ENCODE measurements around the gene PIK3R6.

PIK3R6 gene

GRCh38 chr17:8839410-8839935 is 28.0 kb downstream of the PIK3R6 start:
- peaks cover 0 to 3% of the 10 kb centered on the region in 2 donors for H3K4me1 ChIP-seq (ENCODE audit: control insufficient read depth in 2 of 2, insufficient read depth in 1 of 2, low read depth in 1 of 2, low read length in 2 of 2)
- no peak overlapping the region for H4K8ac ChIP-seq (ENCODE audit: low read depth, low read length)
- no peak overlapping the region for H3K4me2 ChIP-seq (ENCODE audit: insufficient read depth, low read length, poor library complexity, severe bottlenecking)
- H3K23ac ChIP-seq (ENCODE audit: low read depth, low read length, poor library complexity), result no peak overlapping the region
- no peak overlapping the region for H2BK5ac ChIP-seq (ENCODE audit: low read length)
- no peaks in the 10 kb centered on the region for H3K27me3 ChIP-seq (ENCODE audit: control insufficient read depth in 3 of 3, insufficient read depth in 3 of 3, low read depth in 1 of 3, low read length in 3 of 3)
- no peak overlapping the region for H3K4me3 ChIP-seq (ENCODE audit: low read length in 2 of 2)
- no peaks in the 10 kb centered on the region for H3K9me3 ChIP-seq (replicated peaks in 1 of 2; ENCODE audit: control insufficient read depth in 2 of 2, insufficient read depth in 1 of 2, low read depth in 1 of 2, low read length in 2 of 2)
- DNase-seq (ENCODE audit: low spot score), result no peak
- no peak overlapping the region for H4K91ac ChIP-seq (ENCODE audit: low read depth, low read length, poor library complexity)
- no peak overlapping the region for H3K14ac ChIP-seq (ENCODE audit: low read length)
- H3K36me3 ChIP-seq (replicated peaks in 1 of 2; ENCODE audit: control insufficient read depth in 2 of 2, insufficient read depth in 2 of 2, low read length in 2 of 2), result no peaks in the 10 kb centered on the region
- no peak overlapping the region for H2BK12ac ChIP-seq (ENCODE audit: low read length)
- WGBS, 2 donors (ENCODE audit: extremely low coverage in 2 of 2, insufficient read length in 2 of 2, insufficient replicate concordance in 1 of 2), result no CpG with 5 or more reads among the region's 11 CpGs
- peak overlapping the region; percentile 27 for H3K18ac ChIP-seq (ENCODE audit: low read length)
- no peaks in the 10 kb centered on the region for H3K79me1 ChIP-seq (ENCODE audit: low read depth, low read length)
- H3K4ac ChIP-seq (ENCODE audit: low read length), result no peak overlapping the region
- no peak overlapping the region for H2AFZ ChIP-seq (ENCODE audit: low read length)
- H3K27ac ChIP-seq (replicated peaks; ENCODE audit: low read length), result no peak overlapping the region
- no peak overlapping the region for H2AK5ac ChIP-seq (ENCODE audit: low read depth, low read length)
- no peak overlapping the region for H2BK120ac ChIP-seq (ENCODE audit: low read depth, low read length)
- H2BK15ac ChIP-seq (ENCODE audit: low read length), result no peak overlapping the region
- no peak overlapping the region for H3K9ac ChIP-seq (ENCODE audit: low read depth, low read length, poor library complexity)

DNA sequence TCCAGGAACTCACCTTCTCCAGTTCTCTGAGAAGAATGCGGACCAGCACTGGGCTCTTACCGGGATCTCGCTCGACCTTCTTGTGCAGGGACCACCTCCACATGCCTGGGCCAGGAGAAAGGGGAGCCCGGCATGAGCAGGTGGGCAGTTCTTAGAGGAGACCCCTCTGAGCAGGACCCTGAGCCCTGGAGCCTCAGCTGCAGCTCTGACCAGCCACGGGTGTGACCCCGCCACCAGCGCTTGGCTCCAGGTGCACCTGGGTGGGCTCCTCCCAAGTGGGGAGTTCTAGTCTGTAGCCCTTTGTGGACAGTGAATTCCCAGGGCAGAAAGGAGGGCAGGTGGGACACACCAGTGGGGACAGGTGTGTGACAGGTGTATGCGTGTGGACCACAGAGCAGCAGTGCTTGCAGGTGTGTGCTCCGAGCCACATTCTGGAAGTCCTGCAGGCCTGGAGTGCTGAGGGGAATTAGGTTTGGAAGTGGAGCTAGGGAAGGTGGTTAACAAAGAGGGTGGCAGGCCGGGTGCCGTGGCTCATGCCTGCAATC is 28.9 kb downstream of the PIK3R6 start:
- Histone ChIP-seq H3K4me1 (ENCODE audit: control insufficient read depth in 2 of 2, insufficient read depth in 1 of 2, low read depth in 1 of 2, low read length in 2 of 2) (peaks cover 0 to 3% of the 10 kb centered on the region in 2 donors), H2AFZ (ENCODE audit: low read length) (no peak overlapping the region), H2BK15ac (ENCODE audit: low read length) (no peak overlapping the region), H2BK12ac (ENCODE audit: low read length) (peak overlapping the region; percentile 46), H3K4me2 (ENCODE audit: insufficient read depth, low read length, poor library complexity, severe bottlenecking) (no peak overlapping the region), H3K14ac (ENCODE audit: low read length) (peak overlapping the region; percentile 77), H3K4me3 (ENCODE audit: low read length in 2 of 2) (no peak overlapping the region), H3K23ac (ENCODE audit: low read depth, low read length, poor library complexity) (no peak overlapping the region), H3K79me1 (ENCODE audit: low read depth, low read length) (no peaks in the 10 kb centered on the region), H2AK5ac (ENCODE audit: low read depth, low read length) (peak overlapping the region; percentile 62), H3K27me3 (ENCODE audit: control insufficient read depth in 3 of 3, insufficient read depth in 3 of 3, low read depth in 1 of 3, low read length in 3 of 3) (no peaks in the 10 kb centered on the region), H3K9ac (ENCODE audit: low read depth, low read length, poor library complexity) (no peak overlapping the region), H3K36me3 (replicated peaks in 1 of 2; ENCODE audit: control insufficient read depth in 2 of 2, insufficient read depth in 2 of 2, low read length in 2 of 2) (no peaks in the 10 kb centered on the region), H3K9me3 (replicated peaks in 1 of 2; ENCODE audit: control insufficient read depth in 2 of 2, insufficient read depth in 1 of 2, low read depth in 1 of 2, low read length in 2 of 2) (no peaks in the 10 kb centered on the region), H3K27ac (replicated peaks; ENCODE audit: low read length) (no peak overlapping the region), H3K4ac (ENCODE audit: low read length) (no peak overlapping the region), H4K8ac (ENCODE audit: low read depth, low read length) (no peak overlapping the region), H4K91ac (ENCODE audit: low read depth, low read length, poor library complexity) (no peak overlapping the region), H2BK120ac (ENCODE audit: low read depth, low read length) (no peak overlapping the region), H3K18ac (ENCODE audit: low read length) (no peak overlapping the region), H2BK5ac (ENCODE audit: low read length) (no peak overlapping the region)
- no peak for DNase-seq (ENCODE audit: low spot score)
- WGBS, 2 donors (ENCODE audit: extremely low coverage in 2 of 2, insufficient read length in 2 of 2, insufficient replicate concordance in 1 of 2), result no CpG with 5 or more reads among the region's 12 CpGs

DNA sequence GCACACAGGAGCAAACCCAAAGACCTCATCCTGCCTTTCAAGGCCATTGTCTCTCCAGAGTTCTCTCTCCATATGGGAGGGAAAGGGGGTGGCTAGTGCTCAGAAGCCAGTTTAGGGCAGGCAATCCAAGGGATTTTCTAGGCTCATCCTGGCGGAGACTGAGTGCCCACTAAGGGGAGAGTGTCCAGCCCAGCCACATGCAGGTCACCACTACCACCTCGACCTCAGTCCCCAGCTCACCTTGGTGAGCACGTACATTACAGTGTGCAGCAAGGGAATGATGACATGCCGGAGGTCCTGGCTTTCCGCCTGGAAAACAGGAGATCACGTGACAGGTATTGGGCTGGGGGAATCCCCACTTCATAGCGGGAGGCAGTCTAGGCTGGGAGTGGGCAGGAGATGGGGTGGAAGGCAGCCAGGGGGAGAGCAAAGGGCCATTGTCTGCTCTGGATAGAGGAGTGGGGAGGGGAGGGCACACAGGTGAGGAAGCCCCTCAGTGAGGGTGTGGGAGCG is 29.9 kb downstream of the PIK3R6 start:
- no peak overlapping the region for H3K23ac ChIP-seq (ENCODE audit: low read depth, low read length, poor library complexity)
- H2BK120ac ChIP-seq (ENCODE audit: low read depth, low read length), result no peak overlapping the region
- H3K36me3 ChIP-seq (replicated peaks in 1 of 2; ENCODE audit: control insufficient read depth in 2 of 2, insufficient read depth in 2 of 2, low read length in 2 of 2), result no peaks in the 10 kb centered on the region
- peaks cover 0 to 3% of the 10 kb centered on the region in 2 donors for H3K4me1 ChIP-seq (ENCODE audit: control insufficient read depth in 2 of 2, insufficient read depth in 1 of 2, low read depth in 1 of 2, low read length in 2 of 2)
- no CpG with 5 or more reads among the region's 8 CpGs for WGBS, 2 donors (ENCODE audit: extremely low coverage in 2 of 2, insufficient read length in 2 of 2, insufficient replicate concordance in 1 of 2)
- H3K79me1 ChIP-seq (ENCODE audit: low read depth, low read length), result no peaks in the 10 kb centered on the region
- H3K27ac ChIP-seq (replicated peaks; ENCODE audit: low read length), result no peak overlapping the region
- no peak overlapping the region for H3K9ac ChIP-seq (ENCODE audit: low read depth, low read length, poor library complexity)
- no peak overlapping the region for H3K4me3 ChIP-seq (ENCODE audit: low read length in 2 of 2)
- no peaks in the 10 kb centered on the region for H3K27me3 ChIP-seq (ENCODE audit: control insufficient read depth in 3 of 3, insufficient read depth in 3 of 3, low read depth in 1 of 3, low read length in 3 of 3)
- H2BK15ac ChIP-seq (ENCODE audit: low read length), result no peak overlapping the region
- H2BK5ac ChIP-seq (ENCODE audit: low read length), result no peak overlapping the region
- no peak overlapping the region for H3K4me2 ChIP-seq (ENCODE audit: insufficient read depth, low read length, poor library complexity, severe bottlenecking)
- H2AFZ ChIP-seq (ENCODE audit: low read length), result no peak overlapping the region
- H4K91ac ChIP-seq (ENCODE audit: low read depth, low read length, poor library complexity), result no peak overlapping the region
- DNase-seq (ENCODE audit: low spot score), result no peak
- H3K9me3 ChIP-seq (replicated peaks in 1 of 2; ENCODE audit: control insufficient read depth in 2 of 2, insufficient read depth in 1 of 2, low read depth in 1 of 2, low read length in 2 of 2), result no peaks in the 10 kb centered on the region
- H3K18ac ChIP-seq (ENCODE audit: low read length), result peak overlapping the region; percentile 1
- H3K14ac ChIP-seq (ENCODE audit: low read length), result no peak overlapping the region
- no peak overlapping the region for H2BK12ac ChIP-seq (ENCODE audit: low read length)
- H3K4ac ChIP-seq (ENCODE audit: low read length), result no peak overlapping the region
- no peak overlapping the region for H2AK5ac ChIP-seq (ENCODE audit: low read depth, low read length)
- H4K8ac ChIP-seq (ENCODE audit: low read depth, low read length), result no peak overlapping the region

DNA sequence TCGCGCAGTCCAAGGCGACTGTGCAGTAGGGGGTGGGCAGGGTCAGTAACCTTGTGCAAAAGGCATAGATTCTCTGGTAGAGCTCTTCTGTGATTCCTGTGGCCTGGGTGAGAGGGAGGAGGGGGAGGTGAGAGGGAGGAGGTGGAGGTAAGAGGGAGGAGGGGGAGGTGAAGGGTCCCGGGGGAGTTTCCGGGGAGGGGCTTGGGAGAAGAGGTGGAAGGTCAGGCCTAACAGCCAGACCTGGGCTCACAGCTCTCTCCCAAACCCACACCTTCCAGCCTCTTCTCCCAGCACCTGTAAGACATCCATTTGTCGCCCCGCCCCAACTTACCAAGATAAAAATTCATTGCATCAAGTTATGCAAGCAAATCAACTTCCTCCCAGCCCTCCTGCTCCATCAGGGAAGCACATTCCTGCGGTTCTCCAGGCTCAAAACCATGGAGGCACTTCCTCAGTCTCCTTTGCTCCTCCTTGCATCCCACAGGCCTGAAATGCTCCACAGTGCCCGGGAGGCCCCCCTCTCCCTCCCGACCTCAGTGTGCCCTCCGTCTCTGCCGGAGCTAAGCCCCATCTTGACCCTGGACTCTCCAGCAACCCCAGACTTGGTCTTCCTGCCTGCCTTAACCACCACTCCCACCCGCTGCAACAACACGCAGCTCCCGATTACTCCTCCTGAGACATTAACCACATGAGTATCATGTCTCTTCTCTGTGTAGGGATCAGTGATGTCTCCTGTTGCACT is 30.5 kb downstream of the PIK3R6 start:
- no CpG with 5 or more reads among the region's 15 CpGs for WGBS, 2 donors (ENCODE audit: extremely low coverage in 2 of 2, insufficient read length in 2 of 2, insufficient replicate concordance in 1 of 2)
- no peak for DNase-seq (ENCODE audit: low spot score)

More for the DNA sequence above, 30.5 kb downstream of the PIK3R6 start:
- no peak overlapping the region for H3K4me3 ChIP-seq (ENCODE audit: low read length in 2 of 2)
- no peak overlapping the region for H4K8ac ChIP-seq (ENCODE audit: low read depth, low read length)
- H4K91ac ChIP-seq (ENCODE audit: low read depth, low read length, poor library complexity), result no peak overlapping the region
- H2BK120ac ChIP-seq (ENCODE audit: low read depth, low read length), result no peak overlapping the region
- H3K18ac ChIP-seq (ENCODE audit: low read length), result no peak overlapping the region
- no peaks in the 10 kb centered on the region for H3K79me1 ChIP-seq (ENCODE audit: low read depth, low read length)
- peaks cover 0 to 3% of the 10 kb centered on the region in 2 donors for H3K4me1 ChIP-seq (ENCODE audit: control insufficient read depth in 2 of 2, insufficient read depth in 1 of 2, low read depth in 1 of 2, low read length in 2 of 2)
- H2AK5ac ChIP-seq (ENCODE audit: low read depth, low read length), result no peak overlapping the region
- no peaks in the 10 kb centered on the region for H3K27me3 ChIP-seq (ENCODE audit: control insufficient read depth in 3 of 3, insufficient read depth in 3 of 3, low read depth in 1 of 3, low read length in 3 of 3)
- no peak overlapping the region for H2AFZ ChIP-seq (ENCODE audit: low read length)
- H3K4ac ChIP-seq (ENCODE audit: low read length), result no peak overlapping the region
- no peaks in the 10 kb centered on the region for H3K36me3 ChIP-seq (replicated peaks in 1 of 2; ENCODE audit: control insufficient read depth in 2 of 2, insufficient read depth in 2 of 2, low read length in 2 of 2)
- H3K4me2 ChIP-seq (ENCODE audit: insufficient read depth, low read length, poor library complexity, severe bottlenecking), result no peak overlapping the region
- no peak overlapping the region for H3K14ac ChIP-seq (ENCODE audit: low read length)
- H3K9ac ChIP-seq (ENCODE audit: low read depth, low read length, poor library complexity), result no peak overlapping the region
- no peak overlapping the region for H3K27ac ChIP-seq (replicated peaks; ENCODE audit: low read length)
- H2BK15ac ChIP-seq (ENCODE audit: low read length), result no peak overlapping the region
- no peak overlapping the region for H3K23ac ChIP-seq (ENCODE audit: low read depth, low read length, poor library complexity)
- H2BK12ac ChIP-seq (ENCODE audit: low read length), result no peak overlapping the region
- H2BK5ac ChIP-seq (ENCODE audit: low read length), result no peak overlapping the region
- H3K9me3 ChIP-seq (replicated peaks in 1 of 2; ENCODE audit: control insufficient read depth in 2 of 2, insufficient read depth in 1 of 2, low read depth in 1 of 2, low read length in 2 of 2), result no peaks in the 10 kb centered on the region

Measured in neuronal stem cell (in vitro differentiated cells).